Activated CD8-positive, alpha-beta memory T cell treated with anti-CD3 and anti-CD28 coated beads, Interleukin-2, amount 10 ng/mL, durations not matched to agents 7 days and 5 days (primary cell): ENCODE data around the gene SDR42E1. TPM values are rescaled to one million over a fixed set of nuclear protein-coding genes. Genes with fewer than 3 reads are reported as not detected.
"Not testable (repeated sequence)": the region's sequence is repeated elsewhere in the genome, so short reads cannot be mapped to it uniquely, and the experiment has no call there.

Experiments
- ATAC-seq: fragments of 150-1000 bp; cut with Tn5 transposase; one replicate; pipeline ENCODE4 v1.10.0; 2021; ENCODE audit warnings: moderate library complexity
- CTCF ChIA-PET: fragments of 350-600 bp; sonication (Branson Sonifier 250); formaldehyde crosslinking; loops from one replicate; lab custom pipeline; 2021; ENCODE audit warnings: antibody characterized with exemption; lab: Charles Lee
- DNase-seq: peaks from one replicate; pipeline ENCODE4 v3.0.0-alpha.2; 2020
- H3K27ac Mint-ChIP-seq: one replicate; pipeline ENCODE4 v1.8.0; 2021; ENCODE audit warnings: mild to moderate bottlenecking, mixed read lengths
- H3K27me3 Mint-ChIP-seq: one replicate; pipeline ENCODE4 v1.8.0; 2021; ENCODE audit warnings: mixed read lengths
- H3K36me3 Mint-ChIP-seq: one replicate; pipeline ENCODE4 v1.8.0; 2021; ENCODE audit warnings: mild to moderate bottlenecking, mixed read lengths
- H3K4me1 Mint-ChIP-seq: one replicate; pipeline ENCODE4 v1.8.0; 2021; ENCODE audit warnings: mixed read lengths
- H3K4me3 Mint-ChIP-seq: one replicate; pipeline ENCODE4 v1.8.0; 2021; ENCODE audit warnings: mild to moderate bottlenecking, moderate library complexity, mixed read lengths
- H3K9me3 Mint-ChIP-seq: one replicate; pipeline ENCODE4 v1.8.0; 2022; ENCODE audit warnings: low read depth, mixed read lengths
- total RNA-seq, 2 experiments: library from RNA; stranded (reverse); gene quantifications; one replicate each; pipeline ENCODE4 v1.2.3, GENCODE V29; 2021

SDR42E1 gene
- total RNA-seq, 2 experiments from 2014 or later = 8.9 to 10.3 TPM

DNA sequence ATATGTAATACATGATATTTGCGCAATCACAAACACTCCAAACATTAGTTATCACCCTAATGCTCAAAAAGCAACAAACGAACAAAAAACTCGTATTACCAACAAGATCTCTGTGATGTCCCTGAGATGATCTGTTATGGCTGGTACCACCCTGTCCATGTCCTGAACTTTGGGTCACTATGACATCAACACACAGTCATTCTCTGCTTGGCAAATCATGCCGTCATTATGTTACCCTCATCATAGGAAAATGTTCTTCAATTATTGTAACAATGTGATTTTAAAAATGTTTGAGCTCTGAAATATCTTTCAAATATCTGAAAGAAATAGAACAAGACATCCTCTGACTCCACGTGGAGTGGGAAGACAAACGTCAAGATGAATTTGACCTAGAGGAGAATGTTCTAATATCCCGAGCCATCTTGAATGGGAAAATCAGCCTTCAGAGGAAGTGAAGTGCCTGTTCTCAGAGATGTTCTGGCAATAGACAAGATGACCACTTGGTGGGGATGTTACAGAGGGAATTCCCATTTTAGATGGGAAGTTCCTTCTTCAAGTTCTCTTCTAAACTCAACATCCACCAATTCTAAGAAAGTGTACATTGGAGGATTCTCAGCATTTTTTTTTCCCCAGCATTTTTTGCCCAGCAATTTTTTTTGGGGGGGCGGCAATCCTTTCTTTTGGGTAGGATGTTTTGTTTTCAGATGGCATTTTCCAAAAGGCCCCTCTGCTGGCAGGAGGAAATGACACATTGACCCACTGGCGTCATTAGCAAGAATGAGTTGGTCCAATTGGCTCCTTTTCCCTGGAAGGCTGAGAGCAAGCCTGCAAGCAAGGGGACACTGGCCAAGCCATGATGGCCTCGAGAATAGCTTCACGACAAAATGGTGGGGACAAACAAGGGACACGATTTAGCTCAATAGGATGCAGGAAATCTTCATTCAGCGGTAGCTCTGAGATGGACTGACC, 20.1 kb upstream of the SDR42E1 start:
- Mint-ChIP-seq H3K4me1 (no peaks in the 10 kb centered on the region), H3K4me3 (no peak overlapping the region), H3K27ac (no peak overlapping the region), H3K27me3 (peaks cover 14% of the 10 kb centered on the region), H3K9me3 (no peaks in the 10 kb centered on the region), H3K36me3 (no peaks in the 10 kb centered on the region)
- CTCF ChIA-PET = interaction anchor here (1.1 kb wide), 1 partner anchor 199 kb away, joined by 4 read pairs; no protein-coding TSS in a partner anchor
- ATAC-seq = no peak
- DNase-seq = no peak

DNA sequence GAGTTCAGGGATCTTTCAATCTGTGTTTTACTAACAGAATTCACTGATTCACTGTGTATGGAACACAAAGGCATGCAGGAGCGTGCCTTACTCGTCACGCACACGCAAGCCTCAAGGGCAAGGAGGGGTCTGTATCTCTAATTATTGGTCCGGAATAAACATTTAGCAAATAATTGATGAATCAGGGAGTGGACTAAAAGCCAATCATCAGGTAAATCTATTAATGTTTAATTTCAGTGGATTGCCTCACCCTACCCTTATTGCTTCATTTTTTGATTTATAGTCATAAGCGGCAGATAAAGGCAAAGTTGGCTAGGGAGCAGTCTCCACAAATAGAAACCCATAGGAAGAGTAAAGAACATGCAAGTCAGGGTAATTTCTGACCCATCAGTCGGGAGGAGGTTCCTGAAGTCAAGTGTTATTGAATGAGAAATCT, 16.4 kb upstream of the SDR42E1 start:
- DNase-seq (no peak), ATAC-seq (no peak)
- H3K27me3 Mint-ChIP-seq = peaks cover 20% of the 10 kb centered on the region
- CTCF ChIA-PET = no interaction called here
- no peaks in the 10 kb centered on the region for H3K36me3 Mint-ChIP-seq
- no peak overlapping the region for H3K4me3 Mint-ChIP-seq
- H3K4me1 Mint-ChIP-seq = no peaks in the 10 kb centered on the region
- H3K27ac Mint-ChIP-seq = no peak overlapping the region
- no peaks in the 10 kb centered on the region for H3K9me3 Mint-ChIP-seq

DNA sequence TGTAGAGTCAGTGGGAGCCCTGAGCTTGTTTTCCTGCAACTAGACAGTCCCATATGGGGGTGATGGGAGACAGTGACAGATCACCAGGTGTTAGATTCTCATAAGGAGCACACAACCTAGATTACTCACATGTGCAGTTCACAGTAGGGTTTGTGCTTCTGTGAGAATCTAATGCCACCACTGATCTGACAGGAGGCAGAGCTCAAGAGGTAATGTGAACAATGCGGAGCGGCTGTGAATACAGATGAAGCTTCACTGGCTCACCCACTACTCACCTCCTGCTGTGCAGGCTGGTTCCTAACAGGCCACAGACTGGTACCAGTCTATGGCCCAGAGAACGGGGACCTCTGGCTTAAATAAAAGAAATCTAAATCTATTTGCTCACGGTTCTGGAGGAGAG, 13.6 kb upstream of the SDR42E1 start:
- H3K9me3 Mint-ChIP-seq = no peaks in the 10 kb centered on the region
- ATAC-seq = no peak
- H3K27me3 Mint-ChIP-seq = peaks cover 24% of the 10 kb centered on the region
- no peaks in the 10 kb centered on the region for H3K36me3 Mint-ChIP-seq
- H3K4me3 Mint-ChIP-seq = no peak overlapping the region
- no peak for DNase-seq
- CTCF ChIA-PET = no interaction called here
- H3K27ac Mint-ChIP-seq = no peak overlapping the region
- H3K4me1 Mint-ChIP-seq = no peaks in the 10 kb centered on the region

DNA sequence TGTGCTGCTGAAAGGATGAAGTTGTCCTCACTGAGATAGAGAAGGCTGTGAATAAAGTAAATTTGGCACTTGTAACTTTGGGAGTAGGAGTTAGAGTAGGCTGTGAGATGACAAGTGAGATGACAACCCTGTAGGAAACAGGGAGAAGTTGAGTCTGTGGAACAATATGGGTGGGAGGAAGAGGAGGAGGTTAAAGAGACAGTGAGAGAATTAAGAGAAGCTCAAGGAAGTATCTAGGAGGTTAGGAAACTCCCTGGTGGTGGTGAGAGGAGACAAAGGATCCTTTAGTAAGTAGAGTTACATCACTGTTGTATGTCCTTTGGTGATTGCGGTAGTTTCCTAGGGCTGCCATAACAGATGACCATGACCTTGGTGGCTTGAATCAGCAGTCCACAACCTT, 13.0 kb upstream of the SDR42E1 start:
- peaks cover 28% of the 10 kb centered on the region for H3K27me3 Mint-ChIP-seq
- CTCF ChIA-PET = no interaction called here
- H3K4me3 Mint-ChIP-seq = no peak overlapping the region
- H3K9me3 Mint-ChIP-seq = no peaks in the 10 kb centered on the region
- no peaks in the 10 kb centered on the region for H3K36me3 Mint-ChIP-seq
- H3K4me1 Mint-ChIP-seq = no peaks in the 10 kb centered on the region
- no peak overlapping the region for H3K27ac Mint-ChIP-seq
- no peak for ATAC-seq
- DNase-seq = no peak

DNA sequence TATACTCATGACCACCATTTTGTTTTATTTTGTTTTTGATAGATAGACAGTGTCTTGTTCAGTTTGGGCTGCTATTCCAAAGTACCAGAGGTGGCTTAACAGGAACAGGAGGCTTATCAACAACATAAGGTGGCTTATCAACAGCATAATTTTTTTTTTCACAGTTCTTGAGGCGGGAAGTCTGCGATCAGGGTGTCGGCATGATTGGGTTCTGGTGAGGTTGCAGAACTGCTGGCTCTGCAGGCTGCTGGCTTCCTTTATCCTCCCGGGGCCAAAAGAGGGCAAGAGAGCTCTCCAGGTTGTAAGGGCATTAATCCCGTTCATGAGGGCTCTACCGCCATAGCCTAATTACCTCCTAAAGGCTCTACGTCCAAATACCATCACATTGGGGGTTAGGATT, 11.9 kb upstream of the SDR42E1 start:
- no peaks in the 10 kb centered on the region for H3K9me3 Mint-ChIP-seq
- H3K4me1 Mint-ChIP-seq = no peaks in the 10 kb centered on the region
- H3K27me3 Mint-ChIP-seq = peaks cover 37% of the 10 kb centered on the region
- no peak overlapping the region for H3K27ac Mint-ChIP-seq
- DNase-seq = no peak
- H3K36me3 Mint-ChIP-seq = no peaks in the 10 kb centered on the region
- no peak overlapping the region for H3K4me3 Mint-ChIP-seq
- CTCF ChIA-PET = no interaction called here
- no peak for ATAC-seq

DNA sequence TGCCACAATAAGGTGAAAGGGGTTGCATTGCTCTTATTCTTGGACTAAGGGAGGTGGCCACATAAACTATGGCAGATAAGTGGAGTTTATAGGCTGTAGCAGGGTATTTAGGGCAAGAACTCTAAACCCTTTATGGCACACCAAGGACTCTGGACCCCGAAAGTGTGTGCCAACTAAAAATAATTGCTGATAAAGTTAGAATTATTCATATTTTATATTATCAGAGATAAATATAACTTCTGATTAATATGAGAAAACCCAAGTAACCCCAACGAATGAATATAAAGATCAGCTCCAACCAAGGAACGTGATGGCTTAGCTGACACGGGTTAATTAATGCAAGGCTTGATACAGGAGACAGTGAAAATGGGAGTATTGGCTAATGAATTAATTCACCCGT, 8.8 kb upstream of the SDR42E1 start:
- Mint-ChIP-seq H3K4me1 (no peaks in the 10 kb centered on the region), H3K36me3 (no peaks in the 10 kb centered on the region), H3K4me3 (no peak overlapping the region), H3K9me3 (no peaks in the 10 kb centered on the region), H3K27ac (no peak overlapping the region), H3K27me3 (peaks cover 45% of the 10 kb centered on the region)
- CTCF ChIA-PET = no interaction called here
- no peak for ATAC-seq
- DNase-seq = no peak

DNA sequence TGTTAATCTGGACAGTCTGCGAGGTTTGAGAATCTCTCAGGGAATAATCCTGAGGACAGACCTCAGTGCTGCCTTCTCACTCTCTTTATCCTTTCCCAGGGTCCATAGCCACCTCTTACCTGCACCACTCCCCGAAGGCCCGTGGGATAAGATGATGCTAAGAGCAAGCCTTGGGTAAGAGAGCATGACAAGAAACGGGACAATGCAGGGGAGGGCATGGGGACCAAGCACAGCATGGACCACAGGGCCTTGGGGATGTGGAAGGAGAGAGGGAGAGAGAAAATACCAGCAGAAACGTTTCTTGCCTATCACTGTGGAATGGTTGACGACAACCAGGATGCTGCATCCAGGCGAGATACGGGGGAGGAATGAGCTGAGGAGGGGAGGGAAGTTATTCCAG, 8.3 kb upstream of the SDR42E1 start:
- CTCF ChIA-PET = no interaction called here
- no peaks in the 10 kb centered on the region for H3K9me3 Mint-ChIP-seq
- DNase-seq (no peak), ATAC-seq (no peak)
- H3K27ac Mint-ChIP-seq = no peak overlapping the region
- no peak overlapping the region for H3K4me3 Mint-ChIP-seq
- H3K4me1 Mint-ChIP-seq = no peaks in the 10 kb centered on the region
- no peaks in the 10 kb centered on the region for H3K36me3 Mint-ChIP-seq
- H3K27me3 Mint-ChIP-seq = peaks cover 47% of the 10 kb centered on the region

DNA sequence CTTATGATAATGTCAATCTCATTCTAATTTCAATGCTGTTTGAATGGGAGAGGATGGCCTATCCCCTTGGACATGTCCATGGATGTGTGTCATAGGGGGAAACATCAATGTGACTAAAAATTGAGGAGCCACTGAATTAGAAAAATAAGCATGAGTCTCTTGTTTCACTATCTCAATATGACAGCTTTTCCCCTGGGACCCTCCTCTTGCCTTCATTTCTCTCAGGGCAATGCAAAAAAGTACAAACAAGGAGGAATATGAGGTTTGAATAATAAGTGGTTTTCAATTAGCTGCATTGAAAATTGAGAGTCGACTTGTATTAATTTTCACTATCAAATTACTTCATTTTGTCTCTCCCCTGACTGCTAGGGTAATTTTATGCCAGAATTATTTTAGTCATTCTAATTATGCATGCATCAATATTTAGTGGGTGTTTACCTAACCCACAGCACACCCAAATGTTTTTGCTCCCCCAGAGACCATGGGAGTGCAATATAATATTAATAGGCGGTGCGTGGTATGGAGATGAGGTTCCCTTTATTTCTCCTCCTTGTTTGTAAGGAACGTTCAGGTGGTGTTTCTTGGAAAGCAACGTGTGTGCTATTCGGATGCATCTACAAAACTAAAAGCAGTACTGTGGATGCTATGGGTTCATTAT, 6.8 kb upstream of the SDR42E1 start:
- Mint-ChIP-seq H3K27ac (no peak overlapping the region), H3K36me3 (no peaks in the 10 kb centered on the region), H3K4me3 (no peak overlapping the region), H3K4me1 (no peaks in the 10 kb centered on the region), H3K9me3 (no peaks in the 10 kb centered on the region), H3K27me3 (peaks cover 34% of the 10 kb centered on the region)
- CTCF ChIA-PET = no interaction called here
- ATAC-seq (no peak), DNase-seq (no peak)

DNA sequence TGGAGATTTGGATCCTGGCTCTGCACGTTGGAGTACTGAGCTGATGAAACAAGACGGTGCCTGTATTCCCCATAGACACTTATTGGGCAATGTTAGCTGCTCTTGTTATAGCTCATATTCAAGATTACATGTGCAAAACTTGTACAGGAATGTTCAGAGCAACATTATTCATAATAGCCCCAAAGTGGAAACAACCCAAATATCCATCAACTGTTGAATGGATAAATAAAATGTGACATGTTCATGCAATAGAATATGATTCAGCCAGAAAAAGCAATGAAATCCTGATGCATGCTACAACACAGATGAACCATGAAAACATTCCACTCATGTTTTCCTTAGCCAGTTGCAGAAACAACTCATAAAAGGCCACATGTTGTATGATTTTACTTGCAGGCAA, 5.7 kb upstream of the SDR42E1 start:
- CTCF ChIA-PET = interaction anchor here (1.0 kb wide), 1 partner anchor 31 kb away, joined by 3 read pairs; no protein-coding TSS in a partner anchor
- ATAC-seq = no peak
- no peak overlapping the region for H3K4me3 Mint-ChIP-seq
- no peak for DNase-seq
- peaks cover 37% of the 10 kb centered on the region for H3K27me3 Mint-ChIP-seq
- H3K27ac Mint-ChIP-seq = no peak overlapping the region
- H3K36me3 Mint-ChIP-seq = no peaks in the 10 kb centered on the region
- no peaks in the 10 kb centered on the region for H3K9me3 Mint-ChIP-seq
- H3K4me1 Mint-ChIP-seq = no peaks in the 10 kb centered on the region

DNA sequence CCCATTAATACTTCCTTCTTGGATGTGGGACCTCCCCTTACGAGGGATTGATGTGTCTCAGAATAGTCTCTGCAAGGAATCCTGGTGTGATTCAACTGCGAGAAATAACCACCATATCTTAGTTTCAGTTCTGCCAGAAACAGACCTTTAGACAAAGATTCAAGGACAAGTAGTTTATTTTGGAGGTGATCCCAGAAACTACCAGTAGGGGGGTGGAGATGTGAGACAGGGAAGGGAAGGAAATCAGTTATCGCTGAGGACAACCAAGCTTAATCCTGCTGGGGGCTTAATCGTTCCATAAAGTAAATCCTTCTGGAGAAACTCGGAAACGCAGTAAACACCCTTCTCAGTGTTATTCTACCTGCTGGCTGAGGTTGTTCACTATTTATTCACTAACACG, 5.0 kb upstream of the SDR42E1 start:
- H3K36me3 Mint-ChIP-seq = peaks cover 2% of the 10 kb centered on the region
- H3K9me3 Mint-ChIP-seq = no peaks in the 10 kb centered on the region
- H3K27me3 Mint-ChIP-seq = peaks cover 36% of the 10 kb centered on the region
- H3K4me3 Mint-ChIP-seq = no peak overlapping the region
- no peak for DNase-seq
- CTCF ChIA-PET = interaction anchor here (1.0 kb wide), 1 partner anchor 30 kb away, joined by 3 read pairs; no protein-coding TSS in a partner anchor
- peaks cover 5% of the 10 kb centered on the region for H3K4me1 Mint-ChIP-seq
- no peak overlapping the region for H3K27ac Mint-ChIP-seq
- ATAC-seq = no peak

DNA sequence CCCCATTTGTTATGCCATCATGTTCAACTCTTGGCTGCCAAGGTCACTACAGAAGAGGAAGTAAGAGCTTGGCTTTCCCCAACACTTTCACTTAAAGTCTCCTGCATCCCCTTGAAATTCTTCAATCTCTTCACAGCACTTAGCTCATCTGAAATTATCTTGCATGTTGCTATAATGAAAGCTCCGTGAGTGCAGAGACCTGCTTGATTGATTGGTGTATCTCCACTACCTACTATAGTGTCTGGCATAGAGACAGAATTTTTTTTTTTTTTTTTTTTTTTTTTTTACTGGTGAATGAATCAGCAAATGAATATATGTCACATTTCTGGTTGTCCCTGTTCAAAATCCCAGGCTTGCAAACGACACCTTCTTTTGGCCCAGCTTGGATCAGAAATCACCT, 1.9 kb upstream of the SDR42E1 start:
- Mint-ChIP-seq H3K36me3 (peaks cover 26% of the 10 kb centered on the region), H3K27me3 (peaks cover 20% of the 10 kb centered on the region)
- CTCF ChIA-PET = no interaction called here

DNA sequence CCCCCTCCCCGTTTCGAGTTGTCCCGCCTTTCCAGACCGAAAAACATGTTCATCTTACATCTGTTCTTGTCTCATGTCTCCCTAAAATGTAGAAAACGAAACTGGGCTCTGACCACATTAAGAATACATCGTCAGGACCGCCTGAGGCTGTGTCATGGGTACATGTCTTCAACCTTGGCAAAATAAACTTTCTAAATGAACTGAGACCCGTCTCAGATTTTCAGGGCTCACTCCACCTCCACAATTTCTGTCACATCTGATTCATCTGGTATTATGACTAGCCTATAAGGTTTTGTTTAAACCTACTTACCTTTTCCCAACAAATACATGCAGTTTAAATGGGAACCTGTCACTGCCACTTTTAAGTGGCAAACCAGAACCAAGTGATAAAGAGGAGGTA, 621 bp downstream of the SDR42E1 start:
- Mint-ChIP-seq H3K9me3 (peaks cover 12% of the 10 kb centered on the region), H3K4me1 (peaks cover 15% of the 10 kb centered on the region), H3K27me3 (peaks cover 10% of the 10 kb centered on the region), H3K4me3 (peak overlapping the region; percentile 85), H3K36me3 (peaks cover 34% of the 10 kb centered on the region), H3K27ac (peak overlapping the region; percentile 68)
- ATAC-seq = no peak
- CTCF ChIA-PET = interaction anchor here (1.0 to 1.6 kb wide), 2 partner anchors 14 to 159 kb away, joined by 3 to 5 read pairs; partner anchors contain the start of gene MPHOSPH6
- DNase-seq = no peak

More for the DNA sequence above, 1.9 kb upstream of the SDR42E1 start:
- peaks cover 9% of the 10 kb centered on the region for H3K9me3 Mint-ChIP-seq
- peaks cover 15% of the 10 kb centered on the region for H3K4me1 Mint-ChIP-seq
- H3K4me3 Mint-ChIP-seq = no peak overlapping the region
- no peak overlapping the region for H3K27ac Mint-ChIP-seq
- no peak for DNase-seq
- ATAC-seq = no peak

DNA sequence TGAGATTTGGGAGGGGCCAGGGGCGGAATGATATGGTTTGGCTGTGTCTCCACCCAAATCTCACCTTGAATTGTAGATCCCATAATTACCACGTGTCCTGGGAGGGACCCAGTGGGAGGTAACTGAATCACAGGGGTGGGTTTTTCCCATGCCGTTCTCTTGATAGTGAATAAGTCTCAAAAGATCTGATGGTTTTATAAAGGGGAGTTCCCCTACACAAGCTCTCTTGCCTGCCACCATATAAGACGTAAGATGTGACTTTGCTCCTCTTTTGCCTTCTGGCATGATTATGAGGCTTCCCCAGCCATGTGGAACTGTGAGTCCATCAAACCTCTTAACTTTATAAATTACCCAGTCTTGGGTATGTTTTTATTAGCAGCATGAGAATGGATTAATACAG, 1.5 kb downstream of the SDR42E1 start:
- H3K36me3 Mint-ChIP-seq = peaks cover 34% of the 10 kb centered on the region
- CTCF ChIA-PET, H3K27ac Mint-ChIP-seq, H3K27me3 Mint-ChIP-seq, DNase-seq, H3K4me3 Mint-ChIP-seq, ATAC-seq: not testable (repeated sequence)
- peaks cover 12% of the 10 kb centered on the region for H3K9me3 Mint-ChIP-seq
- peaks cover 15% of the 10 kb centered on the region for H3K4me1 Mint-ChIP-seq
